OCI-LY1 (cell line): ENCODE measurements around the gene TCF25.

Experiments used
- H2AFZ ChIP-seq: fragments of 200-600 bp; sonication (generic), shearing (Covaris generic); 2 replicates; pipeline ENCODE4 v1.6.0; 2014; ENCODE audit warnings: antibody characterized with exemption, mild to moderate bottlenecking, low read length
- H3F3A ChIP-seq: fragments of 200-600 bp; sonication (generic), shearing (Covaris generic); 2 replicates; pipeline ENCODE4 v1.6.0; 2014; ENCODE audit warnings: mild to moderate bottlenecking, antibody characterized with exemption, low read length, moderate library complexity; ENCODE audit not compliant: insufficient read depth
- H3K27ac ChIP-seq: fragments of 200-600 bp; sonication (generic); 2 replicates; pipeline ENCODE4 v1.5.1; 2014; ENCODE audit warnings: low read length, mixed run types, mild to moderate bottlenecking, low read depth; ENCODE audit not compliant: poor library complexity, severe bottlenecking
- H3K27me3 ChIP-seq: fragments of 200-600 bp; sonication (generic); 2 replicates; pipeline ENCODE4 v1.6.0; 2014; ENCODE audit warnings: antibody characterized with exemption, mild to moderate bottlenecking, low read length, moderate library complexity; ENCODE audit not compliant: insufficient read depth
- H3K36me3 ChIP-seq: fragments of 200-600 bp; sonication (generic); 2 replicates; pipeline ENCODE4 v1.6.1; 2014; ENCODE audit warnings: mild to moderate bottlenecking, antibody characterized with exemption, low read length, moderate library complexity, mixed read lengths; ENCODE audit not compliant: insufficient read depth
- H3K4me1 ChIP-seq: fragments of 200-600 bp; sonication (generic); 2 replicates; pipeline ENCODE4 v1.5.1; 2014; ENCODE audit warnings: mild to moderate bottlenecking, low read length, moderate library complexity; ENCODE audit not compliant: insufficient read depth, severe bottlenecking
- H3K4me2 ChIP-seq: fragments of 200-600 bp; sonication (generic), shearing (Covaris generic); 2 replicates; pipeline ENCODE4 v1.6.1; 2014; ENCODE audit warnings: low read length
- H3K4me3 ChIP-seq: fragments of 200-600 bp; sonication (generic); 2 replicates; pipeline ENCODE4 v1.5.1; 2014; ENCODE audit warnings: low read length, low read depth, mild to moderate bottlenecking, mixed read lengths; ENCODE audit not compliant: poor library complexity, severe bottlenecking
- H3K79me2 ChIP-seq: fragments of 200-600 bp; shearing (Covaris generic); 2 replicates; pipeline ENCODE4 v1.6.1; 2016; ENCODE audit warnings: mixed run types, low read length, mixed read lengths; ENCODE audit not compliant: insufficient read depth
- H3K9ac ChIP-seq: fragments of 200-600 bp; sonication (generic), shearing (Covaris generic); 2 replicates; pipeline ENCODE4 v1.6.1; 2014; ENCODE audit warnings: mild to moderate bottlenecking, low read length, mixed read lengths
- H3K9me2 ChIP-seq: fragments of 200-600 bp; sonication (generic), shearing (Covaris generic); 2 replicates; pipeline ENCODE4 v1.6.1; 2014; ENCODE audit warnings: low read depth, mild to moderate bottlenecking, low read length, mixed read lengths
- H3K9me3 ChIP-seq: fragments of 200-600 bp; shearing (Covaris generic); 2 replicates; pipeline ENCODE4 v1.6.1; 2014; ENCODE audit warnings: low read length, mixed read lengths
- H4K20me1 ChIP-seq: fragments of 200-600 bp; sonication (generic), shearing (Covaris generic); 2 replicates; pipeline ENCODE4 v1.6.0; 2016; ENCODE audit warnings: mild to moderate bottlenecking, low read length; ENCODE audit not compliant: insufficient read depth
- EZH2 ChIP-seq: fragments of 200-600 bp; sonication (generic), shearing (Covaris generic); IDR thresholded peaks from 2 replicates; pipeline ENCODE4 v1.8.0; 2017; ENCODE audit warnings: borderline replicate concordance, mixed run types, mild to moderate bottlenecking, antibody characterized with exemption, low read length, moderate library complexity, mixed read lengths
- TF ChIP-seq, protein P1 (sequence below): fragments of 200-600 bp; sonication (generic), shearing (Covaris generic); IDR thresholded peaks from 2 replicates; pipeline ENCODE4 v1.5.1; 2017; ENCODE audit warnings: mild to moderate bottlenecking, antibody characterized with exemption, low read length, moderate library complexity, mixed read lengths

Gene TCF25

DNA sequence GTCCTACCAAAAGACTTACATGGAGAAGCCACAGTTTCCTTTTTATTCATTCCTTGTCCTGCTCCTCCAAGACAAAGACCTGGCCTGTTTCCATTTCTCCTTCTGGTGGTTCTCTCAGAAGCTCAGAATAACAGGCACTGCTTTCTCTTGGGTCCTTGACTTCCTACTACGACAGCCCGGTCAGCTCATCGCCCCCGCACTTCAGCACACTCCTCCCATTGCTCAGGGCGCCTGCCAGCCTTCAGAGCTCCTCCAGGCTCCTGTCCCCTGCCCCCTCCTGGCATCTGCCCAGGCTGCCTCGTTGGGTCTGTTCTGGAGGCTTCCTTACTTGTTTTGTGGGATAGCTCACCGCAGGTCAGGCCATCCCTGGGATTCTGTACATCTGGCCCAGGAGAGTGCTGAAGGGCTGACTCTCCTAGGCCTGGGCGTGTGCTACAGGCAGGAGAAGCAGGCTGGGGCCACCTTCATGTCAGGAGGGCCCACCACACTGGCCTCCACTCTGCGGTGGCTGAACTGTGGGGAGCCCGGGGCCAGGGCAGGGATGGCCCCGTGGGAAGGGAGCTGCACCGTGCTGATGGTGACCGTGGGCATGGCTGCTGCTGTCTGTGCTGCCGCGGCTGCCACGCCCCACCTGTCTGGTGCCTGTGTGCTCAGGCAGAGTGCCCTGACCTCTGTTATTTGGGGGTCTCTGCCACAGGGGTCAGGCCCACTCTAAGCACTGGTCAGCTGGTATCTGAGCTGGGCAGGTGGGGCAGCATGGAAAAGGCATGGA, 17.7 kb downstream of the TCF25 start:
- Histone ChIP-seq H3K4me2 (no peak overlapping the region), H3K9ac (no peak overlapping the region), H3K4me3 (no peak overlapping the region), H3K9me3 (no peaks in the 10 kb centered on the region), H3K27me3 (no peaks in the 10 kb centered on the region), H3K36me3 (peaks cover 85% of the 10 kb centered on the region), H4K20me1 (no peaks in the 10 kb centered on the region), H2AFZ (no peak overlapping the region), H3K27ac (no peak overlapping the region), H3K9me2 (no peaks in the 10 kb centered on the region), H3F3A (no peaks in the 10 kb centered on the region), H3K79me2 (no peaks in the 10 kb centered on the region), H3K4me1 (no peaks in the 10 kb centered on the region)
- no peak for TF ChIP-seq EZH2
- TF ChIP-seq, protein P1, sequence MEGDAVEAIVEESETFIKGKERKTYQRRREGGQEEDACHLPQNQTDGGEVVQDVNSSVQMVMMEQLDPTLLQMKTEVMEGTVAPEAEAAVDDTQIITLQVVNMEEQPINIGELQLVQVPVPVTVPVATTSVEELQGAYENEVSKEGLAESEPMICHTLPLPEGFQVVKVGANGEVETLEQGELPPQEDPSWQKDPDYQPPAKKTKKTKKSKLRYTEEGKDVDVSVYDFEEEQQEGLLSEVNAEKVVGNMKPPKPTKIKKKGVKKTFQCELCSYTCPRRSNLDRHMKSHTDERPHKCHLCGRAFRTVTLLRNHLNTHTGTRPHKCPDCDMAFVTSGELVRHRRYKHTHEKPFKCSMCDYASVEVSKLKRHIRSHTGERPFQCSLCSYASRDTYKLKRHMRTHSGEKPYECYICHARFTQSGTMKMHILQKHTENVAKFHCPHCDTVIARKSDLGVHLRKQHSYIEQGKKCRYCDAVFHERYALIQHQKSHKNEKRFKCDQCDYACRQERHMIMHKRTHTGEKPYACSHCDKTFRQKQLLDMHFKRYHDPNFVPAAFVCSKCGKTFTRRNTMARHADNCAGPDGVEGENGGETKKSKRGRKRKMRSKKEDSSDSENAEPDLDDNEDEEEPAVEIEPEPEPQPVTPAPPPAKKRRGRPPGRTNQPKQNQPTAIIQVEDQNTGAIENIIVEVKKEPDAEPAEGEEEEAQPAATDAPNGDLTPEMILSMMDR: no peak

DNA sequence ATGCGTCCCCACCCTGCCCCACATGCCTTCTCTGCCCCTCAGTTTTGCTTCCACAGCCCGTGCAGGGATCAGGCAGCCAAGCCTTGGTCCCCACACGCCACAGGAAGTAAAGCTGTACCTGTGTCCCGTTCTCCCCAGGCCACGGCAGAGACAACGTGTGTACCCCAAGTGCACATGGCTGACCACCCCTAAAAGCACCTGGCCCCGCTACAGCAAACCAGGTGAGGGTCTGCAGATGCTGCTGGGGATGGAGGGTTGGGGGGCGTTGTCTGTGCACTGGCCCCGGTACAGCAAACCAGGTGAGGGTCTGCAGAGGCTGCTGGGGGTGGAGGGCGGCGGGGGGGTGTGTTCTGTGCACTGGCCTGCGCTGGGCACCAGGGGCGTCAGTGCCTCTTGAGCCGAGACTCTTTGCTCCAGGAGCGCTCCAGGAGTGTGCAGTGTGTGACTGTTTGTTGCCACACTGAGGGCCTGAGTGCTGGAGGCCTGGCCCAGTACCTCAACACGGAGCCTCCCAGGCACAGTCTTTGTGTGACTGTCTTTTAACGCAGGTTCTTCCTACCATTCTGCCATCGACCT, 18.8 kb downstream of the TCF25 start:
- no peak overlapping the region for H3K9ac ChIP-seq

DNA sequence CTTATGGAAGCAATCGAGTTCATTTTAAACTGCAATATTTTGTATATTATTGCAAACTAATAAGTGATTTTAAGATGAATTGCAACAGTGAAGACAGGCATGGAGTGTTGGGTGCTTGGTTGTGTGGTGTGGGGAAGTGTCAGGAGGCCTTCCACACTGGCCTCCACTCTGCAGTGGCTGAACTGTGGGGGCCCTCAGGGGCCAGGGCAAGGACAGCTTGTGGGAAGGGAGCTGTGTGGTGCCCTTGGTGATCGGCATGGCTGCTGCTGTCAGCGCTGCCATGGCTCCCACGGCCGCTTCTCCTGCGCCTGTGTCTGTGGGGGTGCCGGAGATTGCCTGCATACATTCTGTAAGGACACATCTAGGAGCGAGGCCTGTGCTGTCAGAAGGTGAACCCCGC, 19.2 kb downstream of the TCF25 start:
- H3K9me3 ChIP-seq: no peaks in the 10 kb centered on the region
- no peaks in the 10 kb centered on the region for H3F3A ChIP-seq
- no peaks in the 10 kb centered on the region for H3K9me2 ChIP-seq
- no peak overlapping the region for H3K4me2 ChIP-seq
- no peak overlapping the region for H2AFZ ChIP-seq
- H3K79me2 ChIP-seq: no peaks in the 10 kb centered on the region
- no peaks in the 10 kb centered on the region for H4K20me1 ChIP-seq
- no peak overlapping the region for H3K9ac ChIP-seq
- TF ChIP-seq, protein P1: no peak
- no peak for TF ChIP-seq EZH2
- H3K36me3 ChIP-seq: peaks cover 85% of the 10 kb centered on the region
- no peak overlapping the region for H3K27ac ChIP-seq
- H3K4me1 ChIP-seq: no peaks in the 10 kb centered on the region
- no peaks in the 10 kb centered on the region for H3K27me3 ChIP-seq
- no peak overlapping the region for H3K4me3 ChIP-seq

More for the DNA sequence above, 18.8 kb downstream of the TCF25 start:
- no peaks in the 10 kb centered on the region for H3K27me3 ChIP-seq
- H3F3A ChIP-seq: no peaks in the 10 kb centered on the region
- H3K4me1 ChIP-seq: no peaks in the 10 kb centered on the region
- TF ChIP-seq EZH2: no peak
- TF ChIP-seq, protein P1: no peak
- H3K9me3 ChIP-seq: no peaks in the 10 kb centered on the region
- H3K27ac ChIP-seq: no peak overlapping the region
- no peaks in the 10 kb centered on the region for H3K9me2 ChIP-seq
- H3K79me2 ChIP-seq: no peaks in the 10 kb centered on the region
- no peaks in the 10 kb centered on the region for H4K20me1 ChIP-seq
- no peak overlapping the region for H3K4me3 ChIP-seq
- no peak overlapping the region for H2AFZ ChIP-seq
- no peak overlapping the region for H3K4me2 ChIP-seq
- peaks cover 85% of the 10 kb centered on the region for H3K36me3 ChIP-seq
